Lung (tissue), 12 donors: Measurements from ENCODE around the gene CCL7. TPM values are rescaled to one million over a fixed set of nuclear protein-coding genes. Genes with fewer than 3 reads are reported as not detected.

Experiments used
- ATAC-seq: fragments of 200-7000 bp; cut with Tn5 transposase; one replicate; pipeline ENCODE4 v1.9.1; 2020; ENCODE audit warnings: moderate number of reproducible peaks; ENCODE audit not compliant: insufficient read depth, low FRiP score
- DNase-seq, 3 donors: peaks; one replicate each; pipeline ENCODE4 v3.0.0-alpha.2; 2013 to 2017
- H3K27ac ChIP-seq, 2 donors: one replicate each; pipeline ENCODE4 v1.5.1; 2013; ENCODE audit warnings: mild to moderate bottlenecking in 2 of 2, moderate library complexity in 2 of 2, control low read depth in 1 of 2, inconsistent platforms in 1 of 2, low read depth in 1 of 2, low read length in 1 of 2
- H3K27me3 ChIP-seq, 3 donors: one replicate each; pipeline ENCODE4 v1.5.1; 2013; ENCODE audit warnings: low read length in 2 of 3; ENCODE audit not compliant: control insufficient read depth in 3 of 3, insufficient read depth in 3 of 3
- H3K36me3 ChIP-seq, 4 donors: one replicate each; pipeline ENCODE4 v1.5.1; 2013; ENCODE audit warnings: low read length in 4 of 4, mild to moderate bottlenecking in 1 of 4, moderate library complexity in 1 of 4; ENCODE audit not compliant: control insufficient read depth in 4 of 4, insufficient read depth in 4 of 4
- H3K4me1 ChIP-seq, 5 donors: one replicate each; pipeline ENCODE4 v1.5.1; 2013; ENCODE audit warnings: low read length in 5 of 5, mild to moderate bottlenecking in 2 of 5, moderate library complexity in 1 of 5; ENCODE audit not compliant: control insufficient read depth in 5 of 5, insufficient read depth in 5 of 5
- H3K4me3 ChIP-seq: one replicate; pipeline ENCODE4 v1.5.1; 2013; ENCODE audit warnings: mild to moderate bottlenecking, control low read depth, moderate library complexity
- H3K9ac ChIP-seq, 2 donors: one replicate each; pipeline ENCODE4 v1.5.1; 2013; ENCODE audit warnings: low read length in 2 of 2, control low read depth in 1 of 2; ENCODE audit not compliant: insufficient read depth in 1 of 2
- H3K9me3 ChIP-seq, 4 donors: one replicate each; pipeline ENCODE4 v1.5.1; 2013; ENCODE audit warnings: low read length in 3 of 4, mild to moderate bottlenecking in 1 of 4, moderate library complexity in 1 of 4; ENCODE audit not compliant: control insufficient read depth in 4 of 4, insufficient read depth in 3 of 4
- CTCF ChIP-seq: IDR thresholded peaks from 2 replicates; pipeline ENCODE4 v1.5.1; 2012; ENCODE audit warnings: mild to moderate bottlenecking; ENCODE audit errors: control extremely low read depth, extremely low read depth
- WGBS, 2 donors: extraction: QIAGEN DNeasy Blood & Tissue Kit; methylation state at CpG; one replicate each; pipeline ENCODE4 v1.1.7; 2013; 5-methylcytosine and 5-hydroxymethylcytosine counted together
- polyA plus RNA-seq, 2 donors: library from polyadenylated mRNA; stranded (reverse); fragments of 200-250 nt; gene quantifications; one replicate each; pipeline ENCODE4 v1.2.1, GENCODE V29; 2013
- total RNA-seq, 2 donors: library from RNA; depleted of rRNA in 1 of 2; stranded (reverse); fragments of >200 nt in 1 of 2; gene quantifications; one replicate each; pipeline ENCODE4 v1.2.1, GENCODE V29; 2014 to 2021
- donor health status: control.
- donor health status: control.
- donor health status: Bipolar disorder and iron deficiency.
- donor health status: healthy.
- donor health status: DM: yes; HTN: yes; CAD: no.

CCL7 gene
- total and polyA plus RNA-seq, 4 donors = 1.0 to 44.9 (median 1.0) TPM; not detected in 1

- 86 to 88% methylated on average over 1 of the region's 1 CpG for WGBS, 2 donors
- ATAC-seq = no peak
Observed at GRCh38 chr17:34302636-34303035, 32.6 kb downstream of the CCL7 start.

GRCh38 chr17:34303606-34304005 is 33.6 kb downstream of the CCL7 start:
- no peak overlapping the region for H3K4me3 ChIP-seq
- no peak overlapping the region for H3K27ac ChIP-seq
- ATAC-seq (no peak), DNase-seq (no peak)
- no peak for TF ChIP-seq CTCF
- H3K27me3 ChIP-seq = no peaks in the 10 kb centered on the region
- 91 to 94% methylated on average over 2 of the region's 2 CpGs for WGBS, 2 donors
- H3K9me3 ChIP-seq = no peaks in the 10 kb centered on the region
- H3K9ac ChIP-seq = no peak overlapping the region
- peaks cover 0 to 7% (median 3%) of the 10 kb centered on the region in 5 donors for H3K4me1 ChIP-seq
- H3K36me3 ChIP-seq = no peaks in the 10 kb centered on the region

More at GRCh38 chr17:34302636-34303035, 32.6 kb downstream of the CCL7 start:
- DNase-seq = no peak
- Histone ChIP-seq H3K36me3 (no peaks in the 10 kb centered on the region), H3K27me3 (no peaks in the 10 kb centered on the region), H3K4me3 (no peak overlapping the region), H3K9me3 (no peaks in the 10 kb centered on the region), H3K9ac (no peak overlapping the region), H3K4me1 (peaks cover 0 to 7% (median 3%) of the 10 kb centered on the region in 5 donors), H3K27ac (no peak overlapping the region)
- no peak for TF ChIP-seq CTCF

- H3K36me3 ChIP-seq = no peaks in the 10 kb centered on the region
- no peak for ATAC-seq
- H3K27me3 ChIP-seq = no peaks in the 10 kb centered on the region
- TF ChIP-seq CTCF = no peak
- H3K4me1 ChIP-seq = peaks cover 0 to 5% (median 3%) of the 10 kb centered on the region in 5 donors
- H3K9ac ChIP-seq = no peak overlapping the region
- no peak overlapping the region for H3K27ac ChIP-seq
- WGBS, 2 donors = 95 to 98% methylated on average over 4 of the region's 4 CpGs
- no peak for DNase-seq
- H3K4me3 ChIP-seq = no peak overlapping the region
- no peaks in the 10 kb centered on the region for H3K9me3 ChIP-seq
Observed at GRCh38 chr17:34305061-34305460, 35.0 kb downstream of the CCL7 start.

GRCh38 chr17:34305606-34306005 is 35.6 kb downstream of the CCL7 start:
- no peak overlapping the region for H3K4me3 ChIP-seq
- H3K9me3 ChIP-seq = no peaks in the 10 kb centered on the region
- DNase-seq = no peak
- no peaks in the 10 kb centered on the region for H3K36me3 ChIP-seq
- no peak overlapping the region for H3K27ac ChIP-seq
- TF ChIP-seq CTCF = no peak
- no peak for ATAC-seq
- H3K4me1 ChIP-seq = peaks cover 0 to 3% (median 1%) of the 10 kb centered on the region in 5 donors
- no peak overlapping the region for H3K9ac ChIP-seq
- no peaks in the 10 kb centered on the region for H3K27me3 ChIP-seq
